GM12891 (cell line): ENCODE results near the gene KIAA1328.
A peak's percentile ranks its signal among the peaks of the same experiment; 100 is the strongest.
"Not testable (repeated sequence)": the region's sequence is repeated elsewhere in the genome, so short reads cannot be mapped to it uniquely, and the experiment has no call there.

Experiments used
- DNase-seq: peaks from one replicate; pipeline ENCODE4 v3.0.0; 2011; ENCODE audit warnings: low spot score; ENCODE audit not compliant: insufficient read length
- FAIRE-seq: peaks from 2 replicates; lab custom pipeline; 2011; peaks lifted over from hg19 to GRCh38; lab: Jason Lieb, UNC
- PAX5 ChIP-seq: IDR thresholded peaks from 2 replicates; pipeline ENCODE4 v1.6.1; 2011; ENCODE audit warnings: low read length, moderate library complexity, mild to moderate bottlenecking; ENCODE audit not compliant: insufficient read depth, severe bottlenecking
- POLR2A ChIP-seq: IDR thresholded peaks from 2 replicates; pipeline ENCODE4 v1.6.1; 2011; ENCODE audit warnings: low read depth, low read length, control low read depth
- POLR2AphosphoS5 ChIP-seq: IDR thresholded peaks from 2 replicates; pipeline ENCODE4 v1.6.1; 2011; ENCODE audit warnings: low read depth, low read length, control low read depth
- POU2F2 ChIP-seq: IDR thresholded peaks from 2 replicates; pipeline ENCODE4 v1.6.1; 2011; ENCODE audit warnings: low read depth, mild to moderate bottlenecking, control low read depth, low read length, moderate library complexity
- SPI1 ChIP-seq: IDR thresholded peaks from 2 replicates; pipeline ENCODE4 v1.6.1; 2011; ENCODE audit warnings: low read depth, low read length, control low read depth
- TAF1 ChIP-seq: IDR thresholded peaks from 2 replicates; pipeline ENCODE4 v1.6.1; 2011; ENCODE audit warnings: low read depth, low read length, control low read depth

The KIAA1328 gene

GRCh38 chr18:36809590-36810381 is 19.1 kb upstream of the KIAA1328 start:
- TF ChIP-seq POLR2A: no peak
- peak; percentile 42 for DNase-seq
- peak; percentile 84 for FAIRE-seq

- DNase-seq: no peak
- TF ChIP-seq POLR2AphosphoS5: no peak
- no peak for TF ChIP-seq PAX5
- no peak for TF ChIP-seq SPI1
- TF ChIP-seq TAF1: no peak
- TF ChIP-seq POU2F2: no peak
- TF ChIP-seq POLR2A: no peak
- FAIRE-seq: no peak
These were observed 17.5 kb upstream of the KIAA1328 start for GRCh38 chr18:36811430-36811829.

GRCh38 chr18:36811955-36812354 is 17.0 kb upstream of the KIAA1328 start:
- DNase-seq: no peak
- TF ChIP-seq PAX5 (no peak), POLR2A (no peak), POU2F2 (no peak), TAF1 (no peak), SPI1 (no peak), POLR2AphosphoS5 (no peak)
- no peak for FAIRE-seq

- FAIRE-seq (no peak), DNase-seq (no peak)
- TF ChIP-seq SPI1 (no peak), POLR2A (no peak), PAX5 (no peak)
These were observed 16.2 kb upstream of the KIAA1328 start for GRCh38 chr18:36812678-36813077.

- no peak for DNase-seq
- no peak for TF ChIP-seq SPI1
- no peak for TF ChIP-seq POLR2AphosphoS5
- TF ChIP-seq POU2F2: no peak
- TF ChIP-seq TAF1: no peak
- no peak for TF ChIP-seq PAX5
- TF ChIP-seq POLR2A: no peak
- FAIRE-seq: no peak
These were observed 15.7 kb upstream of the KIAA1328 start for GRCh38 chr18:36813101-36813775.

- DNase-seq: no peak
- TF ChIP-seq POLR2A: no peak
- TF ChIP-seq POU2F2: no peak
- TF ChIP-seq PAX5: no peak
- TF ChIP-seq SPI1: no peak
- TF ChIP-seq TAF1: no peak
- no peak for TF ChIP-seq POLR2AphosphoS5
- no peak for FAIRE-seq
These were observed 15.1 kb upstream of the KIAA1328 start for GRCh38 chr18:36813824-36814223.

GRCh38 chr18:36814994-36815393 is 13.9 kb upstream of the KIAA1328 start:
- no peak for TF ChIP-seq POLR2AphosphoS5
- no peak for TF ChIP-seq SPI1
- TF ChIP-seq PAX5: no peak
- no peak for TF ChIP-seq TAF1
- no peak for TF ChIP-seq POLR2A
- no peak for TF ChIP-seq POU2F2
- no peak for FAIRE-seq
- DNase-seq: no peak

GRCh38 chr18:36816096-36816495 is 12.8 kb upstream of the KIAA1328 start:
- not testable (repeated sequence) for DNase-seq, FAIRE-seq

- DNase-seq (no peak), FAIRE-seq (no peak)
- no peak for TF ChIP-seq POLR2A
- TF ChIP-seq POU2F2: no peak
- TF ChIP-seq POLR2AphosphoS5: no peak
- no peak for TF ChIP-seq TAF1
- no peak for TF ChIP-seq PAX5
- TF ChIP-seq SPI1: no peak
These were observed 11.9 kb upstream of the KIAA1328 start for GRCh38 chr18:36817039-36817438.

- TF ChIP-seq POLR2A (no peak), TAF1 (no peak), POU2F2 (no peak), PAX5 (no peak), SPI1 (no peak), POLR2AphosphoS5 (no peak)
- no peak for FAIRE-seq
- no peak for DNase-seq
These were observed 10.3 kb upstream of the KIAA1328 start for GRCh38 chr18:36818652-36819051.
